Prostate gland (tissue), 2 donors: ENCODE data around the gene BACH1.

Source experiments
- CTCF ChIP-seq, 4 experiments: fragments of 200-600 bp in 2 of 4; fragments of 450-650 bp in 2 of 4; sonication (generic) in 2 of 4; IDR thresholded peaks; 1 replicate in 3 of 4; 2 replicates in 1 of 4; pipeline ENCODE4 v1.5.1; 2016 to 2019; ENCODE audit warnings: antibody characterized with exemption in 4 of 4, mild to moderate bottlenecking in 2 of 4, moderate library complexity in 2 of 4
- POLR2A ChIP-seq: fragments of 450-650 bp; IDR thresholded peaks from one replicate; pipeline ENCODE4 v1.6.1; 2016; ENCODE audit warnings: antibody characterized with exemption, mild to moderate bottlenecking
- POLR2AphosphoS5 ChIP-seq: sonication (generic); formaldehyde crosslinking; IDR thresholded peaks from one replicate; pipeline ENCODE4 v1.6.1; 2017; ENCODE audit warnings: antibody characterized with exemption

- TF ChIP-seq CTCF (IDR thresholded peaks at IDR 0.05), result no peak
- no peak for TF ChIP-seq POLR2A
- TF ChIP-seq POLR2AphosphoS5, result no peak
Measured at GRCh38 chr21:29290240-29290639, 8.5 kb upstream of the BACH1 start.
